ENCODE results near the gene MYL5. TPM values are rescaled to one million over a fixed set of nuclear protein-coding genes. Genes with fewer than 3 reads are reported as not detected.

The MYL5 gene
- polyA plus RNA-seq, 2 of the 4 experiments (the other 2 are of a cell fraction) = 8.0 to 8.3 TPM

DNA sequence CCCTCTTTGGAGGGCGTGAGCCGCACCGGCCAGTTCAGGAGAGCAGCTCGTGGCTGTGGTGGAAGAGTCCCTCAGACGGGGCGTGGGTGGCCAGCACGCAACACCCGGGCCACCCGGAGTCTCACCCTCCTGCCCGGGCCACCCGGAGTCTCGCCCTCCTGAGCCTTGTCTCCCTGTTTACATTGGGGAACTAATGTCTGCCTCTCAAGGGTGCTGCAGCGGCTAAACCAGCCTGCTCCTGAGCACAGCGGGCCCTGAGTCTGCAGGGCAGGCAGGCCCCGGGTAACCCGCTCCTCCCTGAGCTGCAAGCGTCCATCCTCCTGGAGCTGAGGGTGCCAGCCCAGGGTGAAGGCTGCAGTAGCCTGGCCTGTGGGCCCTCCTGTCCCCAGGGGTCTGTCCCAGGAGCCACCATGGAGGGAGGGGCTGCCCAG is 46.0 kb upstream of the MYL5 start:
- Histone ChIP-seq H3K4me2 (no peak overlapping the region), H3K27ac (no peak overlapping the region), H3K4me1 (no peaks in the 10 kb centered on the region), H3K9me3 (no peaks in the 10 kb centered on the region), H3K4me3 (no peak overlapping the region)
- ATAC-seq = no peak
- 78% methylated on average over 13 of the region's 17 CpGs for WGBS (ENCODE audit: missing lambda C conversion rate)
- ChIA-PET POLR2A (no interaction called here), CTCF (interaction anchor here (1.1 kb wide), 1 partner anchor 46 kb away, joined by 3 read pairs; the partner anchor contains the start of gene ATP5ME)
- FAIRE-seq = no peak
- DNase-seq (ENCODE audit: low read depth in 1 of 2, low spot score in 1 of 2) = no peak
- no peak for TF ChIP-seq CHD4 (IDR thresholded peaks at IDR 0.05; ENCODE audit: borderline replicate concordance)
- TF ChIP-seq NFE2L2 (conservative IDR thresholded peaks at IDR 0.05; ENCODE audit: low read length) = no peak
- TF ChIP-seq HOXB13 (CRISPR knock-in tag; IDR thresholded peaks at IDR 0.05; ENCODE audit: low read depth) = no peak

DNA sequence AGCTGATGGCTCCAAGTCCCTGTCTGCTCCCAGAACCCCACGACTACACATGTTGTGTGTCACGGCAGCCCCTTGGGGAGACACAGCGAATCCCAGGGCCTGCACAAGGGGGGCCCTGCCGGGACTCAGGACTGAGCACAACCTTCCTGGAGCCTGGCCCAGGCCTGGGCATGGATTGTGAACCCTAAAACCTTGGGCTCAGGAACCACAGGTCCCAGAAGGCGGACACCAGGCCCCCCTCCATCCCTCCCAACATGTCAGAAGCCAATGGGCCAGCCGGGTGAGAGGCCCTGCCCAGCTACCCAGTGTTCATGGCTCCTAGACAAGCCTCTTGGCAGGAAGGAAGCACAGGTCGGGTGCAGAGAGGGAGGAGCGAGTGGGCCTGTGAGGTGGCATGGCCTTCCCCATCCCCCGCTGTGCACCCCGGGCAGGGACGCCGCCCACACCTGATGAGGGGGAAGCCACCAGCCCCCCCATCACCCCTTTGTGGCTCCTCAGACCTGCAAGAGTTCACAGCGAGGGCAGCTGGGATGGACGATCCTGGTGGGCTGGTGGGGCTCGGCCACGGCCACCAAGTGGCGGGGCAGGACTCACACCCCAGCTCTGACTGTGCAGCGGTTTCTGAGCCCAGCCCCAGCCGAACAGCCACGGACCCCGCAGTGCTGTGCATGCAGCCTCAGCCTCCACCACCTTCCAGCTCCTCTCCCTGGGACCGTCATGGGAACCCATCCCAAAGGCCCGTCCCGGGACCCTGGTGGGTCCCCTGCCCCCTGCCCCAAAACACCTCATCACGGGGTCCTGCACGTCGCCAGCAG is 45.3 kb upstream of the MYL5 start:
- FAIRE-seq (no peak), DNase-seq (ENCODE audit: low read depth in 1 of 2, low spot score in 1 of 2) (no peak), ATAC-seq (no peak)
- TF ChIP-seq, protein P1, sequence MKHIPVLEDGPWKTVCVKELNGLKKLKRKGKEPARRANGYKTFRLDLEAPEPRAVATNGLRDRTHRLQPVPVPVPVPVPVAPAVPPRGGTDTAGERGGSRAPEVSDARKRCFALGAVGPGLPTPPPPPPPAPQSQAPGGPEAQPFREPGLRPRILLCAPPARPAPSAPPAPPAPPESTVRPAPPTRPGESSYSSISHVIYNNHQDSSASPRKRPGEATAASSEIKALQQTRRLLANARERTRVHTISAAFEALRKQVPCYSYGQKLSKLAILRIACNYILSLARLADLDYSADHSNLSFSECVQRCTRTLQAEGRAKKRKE (CRISPR knock-in tag; IDR thresholded peaks at IDR 0.05; ENCODE audit: low read depth) = no peak
- TF ChIP-seq RNF2 (IDR thresholded peaks at IDR 0.05; ENCODE audit: borderline replicate concordance, low read depth) (no peak), ZNF302 (CRISPR knock-in tag; IDR thresholded peaks at IDR 0.05) (no peak), HOXA7 (CRISPR knock-in tag; IDR thresholded peaks at IDR 0.05) (no peak), JUN (IDR thresholded peaks at IDR 0.05) (no peak), EHMT2 (IDR thresholded peaks at IDR 0.05; ENCODE audit: low read depth) (no peak), NR3C1 (IDR thresholded peaks at IDR 0.05) (no peak), EP300 (IDR thresholded peaks at IDR 0.05) (no peak), RARB (CRISPR knock-in tag; IDR thresholded peaks at IDR 0.05) (no peak), TFCP2L1 (CRISPR knock-in tag; IDR thresholded peaks at IDR 0.05) (no peak), CBX8 (IDR thresholded peaks at IDR 0.05) (no peak)
- TF ChIP-seq, protein P2, sequence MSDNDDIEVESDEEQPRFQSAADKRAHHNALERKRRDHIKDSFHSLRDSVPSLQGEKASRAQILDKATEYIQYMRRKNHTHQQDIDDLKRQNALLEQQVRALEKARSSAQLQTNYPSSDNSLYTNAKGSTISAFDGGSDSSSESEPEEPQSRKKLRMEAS (IDR thresholded peaks at IDR 0.05) = no peak
- TF ChIP-seq, protein P3, sequence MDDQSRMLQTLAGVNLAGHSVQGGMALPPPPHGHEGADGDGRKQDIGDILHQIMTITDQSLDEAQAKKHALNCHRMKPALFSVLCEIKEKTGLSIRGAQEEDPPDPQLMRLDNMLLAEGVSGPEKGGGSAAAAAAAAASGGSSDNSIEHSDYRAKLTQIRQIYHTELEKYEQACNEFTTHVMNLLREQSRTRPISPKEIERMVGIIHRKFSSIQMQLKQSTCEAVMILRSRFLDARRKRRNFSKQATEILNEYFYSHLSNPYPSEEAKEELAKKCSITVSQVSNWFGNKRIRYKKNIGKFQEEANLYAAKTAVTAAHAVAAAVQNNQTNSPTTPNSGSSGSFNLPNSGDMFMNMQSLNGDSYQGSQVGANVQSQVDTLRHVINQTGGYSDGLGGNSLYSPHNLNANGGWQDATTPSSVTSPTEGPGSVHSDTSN (IDR thresholded peaks at IDR 0.05) = no peak
- TF ChIP-seq, protein P4, sequence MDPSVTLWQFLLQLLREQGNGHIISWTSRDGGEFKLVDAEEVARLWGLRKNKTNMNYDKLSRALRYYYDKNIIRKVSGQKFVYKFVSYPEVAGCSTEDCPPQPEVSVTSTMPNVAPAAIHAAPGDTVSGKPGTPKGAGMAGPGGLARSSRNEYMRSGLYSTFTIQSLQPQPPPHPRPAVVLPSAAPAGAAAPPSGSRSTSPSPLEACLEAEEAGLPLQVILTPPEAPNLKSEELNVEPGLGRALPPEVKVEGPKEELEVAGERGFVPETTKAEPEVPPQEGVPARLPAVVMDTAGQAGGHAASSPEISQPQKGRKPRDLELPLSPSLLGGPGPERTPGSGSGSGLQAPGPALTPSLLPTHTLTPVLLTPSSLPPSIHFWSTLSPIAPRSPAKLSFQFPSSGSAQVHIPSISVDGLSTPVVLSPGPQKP (IDR thresholded peaks at IDR 0.05; ENCODE audit: low read depth, low read length) = no peak
- no peaks in the 10 kb centered on the region for H3K9me3 ChIP-seq
- 60% methylated on average over 9 of the region's 27 CpGs for WGBS (ENCODE audit: missing lambda C conversion rate)
- CTCF ChIA-PET = interaction anchor here (1.1 kb wide), 1 partner anchor 45 kb away, joined by 3 read pairs; the partner anchor contains the start of gene ATP5ME
- no peak overlapping the region for H3K4me3 ChIP-seq
- no peak overlapping the region for H3K4me2 ChIP-seq
- POLR2A ChIA-PET = no interaction called here
- H3K27ac ChIP-seq = no peak overlapping the region
- H3K4me1 ChIP-seq = no peaks in the 10 kb centered on the region

DNA sequence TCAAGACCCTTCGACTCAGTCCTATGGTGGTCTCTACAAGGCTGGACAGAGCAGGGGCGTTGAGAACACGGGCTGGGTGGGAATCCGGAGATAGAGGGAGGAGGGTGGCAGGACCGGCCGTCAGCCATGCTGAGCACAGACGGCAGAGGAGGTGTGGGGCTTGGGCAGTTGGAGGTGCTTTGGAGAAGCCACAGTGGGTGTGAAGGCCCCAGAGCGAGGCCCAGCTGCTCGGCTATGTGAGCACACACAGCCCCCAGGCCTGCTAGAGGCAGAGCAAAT is 44.8 kb upstream of the MYL5 start:
- Histone ChIP-seq H3K27ac (no peak overlapping the region), H3K4me2 (no peak overlapping the region), H3K4me1 (no peaks in the 10 kb centered on the region), H3K4me3 (no peak overlapping the region), H3K9me3 (no peaks in the 10 kb centered on the region)
- POLR2A ChIA-PET = no interaction called here
- TF ChIP-seq MYC (IDR thresholded peaks at IDR 0.05; ENCODE audit: borderline replicate concordance, low read length) (no peak), HOXB13 (CRISPR knock-in tag; IDR thresholded peaks at IDR 0.05; ENCODE audit: low read depth) (no peak), EHF (CRISPR knock-in tag; IDR thresholded peaks at IDR 0.05) (no peak), TFCP2L1 (CRISPR knock-in tag; IDR thresholded peaks at IDR 0.05) (no peak), TP53 (CRISPR knock-in tag; IDR thresholded peaks at IDR 0.05) (no peak), RCOR1 (IDR thresholded peaks at IDR 0.05; ENCODE audit: low read depth, low read length) (no peak), CBX8 (IDR thresholded peaks at IDR 0.05) (no peak)
- DNase-seq (ENCODE audit: low read depth in 1 of 2, low spot score in 1 of 2) (no peak), FAIRE-seq (no peak), ATAC-seq (no peak)
- CTCF ChIA-PET = no interaction called here
- 52% methylated on average over 6 of the region's 9 CpGs for WGBS (ENCODE audit: missing lambda C conversion rate)
